B cell (primary cell): ENCODE data around the gene IRX3.

Experiments used
- CTCF ChIP-seq: fragments of 200-600 bp; IDR thresholded peaks from one replicate; pipeline ENCODE4 v1.8.0; 2022; ENCODE audit warnings: antibody characterized with exemption, mild to moderate bottlenecking
- EZH2 ChIP-seq: IDR thresholded peaks from 2 replicates; pipeline ENCODE4 v1.6.1; 2012; ENCODE audit warnings: borderline replicate concordance, low read depth, mild to moderate bottlenecking, moderate library complexity, low read length; ENCODE audit not compliant: insufficient read depth, poor library complexity, severe bottlenecking

GRCh38 chr16:54282202-54282927 lies 4.2 kb downstream of the IRX3 start:
- no peak for TF ChIP-seq CTCF
- no peak for TF ChIP-seq EZH2
